BLaER1 treated with 17β-estradiol and CSF1 and Interleukin-3, amounts not matched to agents 10 nM and 100 nM (cell line): ENCODE measurements around the gene ETV1.

Experiments used
- H3K27ac ChIP-seq, 11 experiments: shearing (Covaris generic); formaldehyde crosslinking; 2 replicates each; pipeline ENCODE4 v1.8.1; 2022
- H3K27me3 ChIP-seq, 11 experiments: shearing (Covaris generic); formaldehyde crosslinking; 2 replicates each; pipeline ENCODE4 v1.8.1; 2022
- H3K36me3 ChIP-seq, 11 experiments: shearing (Covaris generic); formaldehyde crosslinking; 2 replicates each; pipeline ENCODE4 v1.8.1; 2022
- H3K4me1 ChIP-seq, 10 experiments: shearing (Covaris generic); formaldehyde crosslinking; 2 replicates each; pipeline ENCODE4 v1.8.1; 2022
- H3K4me2 ChIP-seq, 11 experiments: shearing (Covaris generic); formaldehyde crosslinking; 2 replicates each; pipeline ENCODE4 v1.8.1; 2022
- H3K4me3 ChIP-seq, 10 experiments: shearing (Covaris generic); formaldehyde crosslinking; 2 replicates each; pipeline ENCODE4 v1.8.1; 2022
- H3K9ac ChIP-seq, 11 experiments: shearing (Covaris generic); formaldehyde crosslinking; 2 replicates each; pipeline ENCODE4 v1.8.1; 2022
- H3K9me3 ChIP-seq, 11 experiments: shearing (Covaris generic); formaldehyde crosslinking; replicated peaks in 1 of 11; 2 replicates each; pipeline ENCODE4 v1.8.1; 2022
- H4K20me1 ChIP-seq, 11 experiments: shearing (Covaris generic); formaldehyde crosslinking; 2 replicates each; pipeline ENCODE4 v1.8.1; 2022
- Cebpa-rat ChIP-seq, 11 experiments: shearing (Covaris generic); IDR thresholded peaks; 2 replicates each; pipeline ENCODE4 v1.8.1; 2022

The ETV1 gene

GRCh38 chr7:13980474-13980873 is 9.0 kb downstream of the ETV1 start:
- no peaks in the 10 kb centered on the region for H3K9me3 ChIP-seq
- H3K27me3 ChIP-seq: peaks cover 0 to 16% (median 7%) of the 10 kb centered on the region in 11 experiments; a peak in 13 of 22 replicates
- no peak overlapping the region for H3K4me2 ChIP-seq
- H3K27ac ChIP-seq: no peak overlapping the region
- no peak overlapping the region for H3K9ac ChIP-seq
- TF ChIP-seq Cebpa-rat (IDR thresholded peaks at IDR 0.05): no peak
- H4K20me1 ChIP-seq: no peaks in the 10 kb centered on the region
- H3K4me1 ChIP-seq: no peaks in the 10 kb centered on the region
- no peaks in the 10 kb centered on the region for H3K36me3 ChIP-seq
- H3K4me3 ChIP-seq: no peak overlapping the region

DNA sequence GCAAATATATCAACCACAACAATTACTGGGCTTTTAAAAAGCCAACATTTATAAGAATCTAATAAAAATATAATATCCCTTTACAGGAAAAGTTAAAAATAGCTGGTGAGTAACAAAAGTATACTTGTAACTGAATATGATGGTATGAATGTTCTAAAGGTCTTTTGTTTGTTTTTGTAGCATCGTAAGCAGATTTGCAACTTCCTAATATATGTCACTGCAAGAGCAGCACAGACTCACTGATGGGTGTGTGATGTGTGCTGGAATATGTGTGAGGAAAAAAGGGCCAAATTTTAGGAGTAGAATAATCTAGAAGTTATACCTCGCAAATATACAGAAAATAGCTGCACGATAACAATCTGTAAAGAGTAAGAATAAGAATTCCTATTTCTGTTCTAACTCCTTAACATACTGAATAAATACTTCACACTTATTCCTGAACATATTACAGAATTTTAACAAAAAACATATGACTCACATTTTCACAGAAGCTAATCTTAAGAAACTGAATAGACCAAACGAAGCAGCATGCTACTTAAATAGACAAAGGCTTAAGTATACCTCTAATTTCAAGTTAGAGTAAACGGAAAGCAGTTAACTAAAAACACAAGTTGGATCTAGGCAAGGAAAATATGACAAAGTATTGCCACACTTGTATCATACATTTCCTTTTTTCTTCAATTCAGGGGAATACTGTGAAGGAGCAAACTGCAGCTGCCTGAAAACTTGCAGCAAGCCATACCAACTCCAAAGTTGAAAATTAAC is 9.6 kb downstream of the ETV1 start:
- no peak for TF ChIP-seq Cebpa-rat (IDR thresholded peaks at IDR 0.05)
- no peak overlapping the region for H3K4me3 ChIP-seq
- no peaks in the 10 kb centered on the region for H3K4me1 ChIP-seq

DNA sequence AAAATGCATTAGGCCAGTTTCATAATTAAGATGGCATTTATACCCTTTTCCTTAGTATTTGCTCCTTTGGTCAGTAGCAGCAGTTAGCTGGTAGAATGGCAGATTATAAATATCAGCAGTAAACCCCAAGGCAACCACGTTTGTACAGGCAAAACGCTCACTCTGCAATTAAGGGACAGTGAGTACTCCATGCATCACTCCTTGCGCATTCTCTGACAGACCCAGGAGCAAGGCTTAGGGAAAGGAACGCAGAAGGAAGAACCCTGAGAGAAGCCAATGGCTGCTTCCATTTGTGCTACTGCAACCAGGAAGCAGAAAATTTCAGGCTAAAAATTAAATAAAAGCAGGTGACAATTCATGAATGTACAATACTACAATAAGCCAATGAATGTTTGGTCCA is 12.9 kb downstream of the ETV1 start:
- H3K4me1 ChIP-seq: no peaks in the 10 kb centered on the region

More for the DNA sequence above, 9.6 kb downstream of the ETV1 start:
- Histone ChIP-seq H3K9ac (no peak overlapping the region), H3K27me3 (peaks cover 0 to 16% (median 7%) of the 10 kb centered on the region in 11 experiments; a peak in 13 of 22 replicates), H3K4me2 (no peak overlapping the region), H3K27ac (no peak overlapping the region), H4K20me1 (no peaks in the 10 kb centered on the region), H3K9me3 (no peaks in the 10 kb centered on the region), H3K36me3 (no peaks in the 10 kb centered on the region)

GRCh38 chr7:13965077-13965476 is 24.4 kb downstream of the ETV1 start:
- no peaks in the 10 kb centered on the region for H4K20me1 ChIP-seq
- no peaks in the 10 kb centered on the region for H3K27me3 ChIP-seq
- no peak overlapping the region for H3K27ac ChIP-seq
- H3K36me3 ChIP-seq: no peaks in the 10 kb centered on the region
- H3K4me2 ChIP-seq: no peak overlapping the region
- H3K4me1 ChIP-seq: no peaks in the 10 kb centered on the region
- H3K9ac ChIP-seq: no peak overlapping the region
- H3K4me3 ChIP-seq: no peak overlapping the region
- TF ChIP-seq Cebpa-rat (IDR thresholded peaks at IDR 0.05): no peak
- H3K9me3 ChIP-seq: no peaks in the 10 kb centered on the region

More for the DNA sequence above, 12.9 kb downstream of the ETV1 start:
- no peak overlapping the region for H3K4me3 ChIP-seq
- H3K36me3 ChIP-seq: no peaks in the 10 kb centered on the region
- H3K27me3 ChIP-seq: no peaks in the 10 kb centered on the region
- H3K9me3 ChIP-seq: no peaks in the 10 kb centered on the region
- H3K4me2 ChIP-seq: no peak overlapping the region
- TF ChIP-seq Cebpa-rat (IDR thresholded peaks at IDR 0.05): no peak
- H4K20me1 ChIP-seq: no peaks in the 10 kb centered on the region
- no peak overlapping the region for H3K9ac ChIP-seq
- no peak overlapping the region for H3K27ac ChIP-seq

DNA sequence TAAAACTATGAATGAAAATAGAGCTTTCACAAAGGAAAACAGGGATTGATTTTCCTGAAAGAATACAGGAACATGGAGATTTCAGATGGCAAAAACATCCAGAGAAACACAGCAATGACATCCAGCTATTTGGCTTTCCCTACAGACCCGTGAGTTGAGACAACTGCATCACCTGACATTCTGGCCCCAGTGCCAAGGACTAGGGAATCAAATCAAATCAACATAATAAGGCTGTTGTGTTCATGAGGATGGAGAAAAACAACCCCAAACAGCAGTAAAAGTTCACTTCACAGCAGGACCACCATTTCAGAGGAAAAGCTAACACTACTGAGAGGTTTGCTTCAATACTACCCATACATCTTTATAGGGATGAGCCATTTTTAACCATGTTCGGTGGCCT is 25.5 kb downstream of the ETV1 start:
- no peak overlapping the region for H3K4me2 ChIP-seq
- H3K27ac ChIP-seq: no peak overlapping the region
- H3K4me3 ChIP-seq: no peak overlapping the region
- no peaks in the 10 kb centered on the region for H3K36me3 ChIP-seq
- H3K27me3 ChIP-seq: no peaks in the 10 kb centered on the region
- no peaks in the 10 kb centered on the region for H3K4me1 ChIP-seq
- no peak for TF ChIP-seq Cebpa-rat (IDR thresholded peaks at IDR 0.05)
- no peaks in the 10 kb centered on the region for H3K9me3 ChIP-seq
- H4K20me1 ChIP-seq: no peaks in the 10 kb centered on the region
- H3K9ac ChIP-seq: no peak overlapping the region

- Histone ChIP-seq H3K4me3 (no peak overlapping the region), H3K9me3 (no peaks in the 10 kb centered on the region), H3K27ac (no peak overlapping the region), H3K27me3 (no peaks in the 10 kb centered on the region), H3K4me2 (no peak overlapping the region), H3K4me1 (no peaks in the 10 kb centered on the region), H3K36me3 (no peaks in the 10 kb centered on the region), H4K20me1 (no peaks in the 10 kb centered on the region), H3K9ac (no peak overlapping the region)
- no peak for TF ChIP-seq Cebpa-rat (IDR thresholded peaks at IDR 0.05)
Observed at GRCh38 chr7:13955494-13955893, 34.0 kb downstream of the ETV1 start.

- Histone ChIP-seq H3K27me3 (no peaks in the 10 kb centered on the region), H3K27ac (no peak overlapping the region), H3K4me1 (no peaks in the 10 kb centered on the region), H3K9ac (no peak overlapping the region), H3K9me3 (no peaks in the 10 kb centered on the region), H3K4me2 (no peak overlapping the region), H4K20me1 (no peaks in the 10 kb centered on the region), H3K36me3 (no peaks in the 10 kb centered on the region), H3K4me3 (no peak overlapping the region)
- TF ChIP-seq Cebpa-rat (IDR thresholded peaks at IDR 0.05): no peak
Observed at GRCh38 chr7:13953368-13953767, 36.1 kb downstream of the ETV1 start.

GRCh38 chr7:13952921-13953320 is 36.5 kb downstream of the ETV1 start:
- Histone ChIP-seq H3K4me3 (no peak overlapping the region), H4K20me1 (no peaks in the 10 kb centered on the region), H3K9ac (no peak overlapping the region), H3K9me3 (no peaks in the 10 kb centered on the region), H3K36me3 (no peaks in the 10 kb centered on the region), H3K4me1 (no peaks in the 10 kb centered on the region), H3K4me2 (no peak overlapping the region), H3K27me3 (no peaks in the 10 kb centered on the region), H3K27ac (no peak overlapping the region)
- TF ChIP-seq Cebpa-rat (IDR thresholded peaks at IDR 0.05): no peak

DNA sequence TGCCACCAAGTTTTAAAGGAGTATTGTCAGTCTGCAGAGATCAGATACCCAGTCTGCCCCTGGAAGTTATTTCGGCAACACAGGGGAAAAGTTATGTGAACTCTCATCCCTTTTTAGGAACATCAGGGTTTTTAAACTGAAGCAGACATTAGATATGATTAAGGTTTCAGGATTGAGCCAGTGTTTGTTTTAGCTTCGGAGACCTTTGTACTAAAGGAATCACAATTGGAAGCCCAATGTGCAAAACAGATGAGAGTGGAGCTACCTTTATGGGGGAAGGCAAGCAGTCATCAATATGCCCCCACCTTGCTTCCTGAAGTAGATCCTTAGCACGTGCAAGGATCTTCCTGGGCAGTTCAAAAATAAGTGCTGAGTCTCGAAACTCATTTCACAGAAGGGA is 39.5 kb downstream of the ETV1 start:
- no peaks in the 10 kb centered on the region for H3K36me3 ChIP-seq
- TF ChIP-seq Cebpa-rat (IDR thresholded peaks at IDR 0.05): no peak
- H3K4me1 ChIP-seq: no peaks in the 10 kb centered on the region
- H3K9me3 ChIP-seq: no peaks in the 10 kb centered on the region
- no peaks in the 10 kb centered on the region for H3K27me3 ChIP-seq
- H3K27ac ChIP-seq: no peak overlapping the region
- no peaks in the 10 kb centered on the region for H4K20me1 ChIP-seq
- no peak overlapping the region for H3K4me2 ChIP-seq
- no peak overlapping the region for H3K4me3 ChIP-seq
- H3K9ac ChIP-seq: no peak overlapping the region

DNA sequence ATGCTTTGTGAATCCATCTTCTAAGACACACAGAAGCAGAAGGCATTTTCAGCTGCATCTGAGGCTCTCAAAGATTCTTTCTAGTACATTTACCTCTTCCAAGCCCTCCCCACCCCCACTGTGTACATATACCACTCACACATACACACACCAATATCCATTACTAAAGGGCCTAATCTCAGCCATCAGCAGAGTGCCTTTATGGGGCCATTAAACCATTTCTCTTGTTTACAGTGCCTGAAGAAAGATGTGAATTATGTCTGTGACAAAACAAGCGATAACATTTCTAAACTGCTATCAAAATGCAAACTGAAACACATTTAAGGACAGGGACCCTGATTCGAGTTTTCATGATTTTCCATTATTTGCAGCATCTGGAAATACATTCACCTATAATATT is 40.0 kb downstream of the ETV1 start:
- Histone ChIP-seq H3K9ac (no peak overlapping the region), H3K27me3 (no peaks in the 10 kb centered on the region), H3K4me2 (no peak overlapping the region), H3K9me3 (no peaks in the 10 kb centered on the region), H3K4me3 (no peak overlapping the region), H3K27ac (no peak overlapping the region), H3K4me1 (no peaks in the 10 kb centered on the region), H3K36me3 (no peaks in the 10 kb centered on the region), H4K20me1 (no peaks in the 10 kb centered on the region)
- TF ChIP-seq Cebpa-rat (IDR thresholded peaks at IDR 0.05): no peak
